H7 (cell line): ENCODE measurements around the gene TSC1. TPM values are rescaled to one million over a fixed set of nuclear protein-coding genes. Genes with fewer than 3 reads are reported as not detected.
A peak's percentile ranks its signal among the peaks of the same experiment; 100 is the strongest.

ENCODE experiments used
- DNase-seq: peaks from one replicate; pipeline ENCODE4 v3.0.0; 2012
- H3K27me3 ChIP-seq: 2 replicates; pipeline ENCODE4 v1.6.0; 2011; ENCODE audit warnings: mild to moderate bottlenecking, low read length; ENCODE audit not compliant: control insufficient read depth, insufficient read depth
- H3K36me3 ChIP-seq: replicated peaks from 2 replicates; pipeline ENCODE4 v1.5.1; 2011; ENCODE audit warnings: low read length; ENCODE audit not compliant: control insufficient read depth, insufficient read depth
- H3K4me3 ChIP-seq: 2 replicates; pipeline ENCODE4 v1.5.1; 2011; ENCODE audit warnings: low read depth, mild to moderate bottlenecking, control low read depth, low read length, moderate library complexity; ENCODE audit not compliant: insufficient read depth
- total RNA-seq: library from RNA; depleted of rRNA; stranded (reverse); fragments of >200 nt; shearing (Covaris generic); gene quantifications from 2 replicates; pipeline ENCODE4 v1.2.3, GENCODE V29; 2014; rRNA removed

The TSC1 gene
- total RNA-seq, 1 experiment from 2014 or later, result 39.0 TPM

GRCh38 chr9:132858751-132859150 lies 85.7 kb downstream of the TSC1 start:
- Histone ChIP-seq H3K36me3 (no peaks in the 10 kb centered on the region), H3K4me3 (no peak overlapping the region), H3K27me3 (no peaks in the 10 kb centered on the region)
- DNase-seq, result no peak

GRCh38 chr9:132857616-132858342 lies 86.6 kb downstream of the TSC1 start:
- no peaks in the 10 kb centered on the region for H3K27me3 ChIP-seq
- peak; percentile 79 for DNase-seq
- H3K4me3 ChIP-seq, result no peak overlapping the region
- no peaks in the 10 kb centered on the region for H3K36me3 ChIP-seq

DNA sequence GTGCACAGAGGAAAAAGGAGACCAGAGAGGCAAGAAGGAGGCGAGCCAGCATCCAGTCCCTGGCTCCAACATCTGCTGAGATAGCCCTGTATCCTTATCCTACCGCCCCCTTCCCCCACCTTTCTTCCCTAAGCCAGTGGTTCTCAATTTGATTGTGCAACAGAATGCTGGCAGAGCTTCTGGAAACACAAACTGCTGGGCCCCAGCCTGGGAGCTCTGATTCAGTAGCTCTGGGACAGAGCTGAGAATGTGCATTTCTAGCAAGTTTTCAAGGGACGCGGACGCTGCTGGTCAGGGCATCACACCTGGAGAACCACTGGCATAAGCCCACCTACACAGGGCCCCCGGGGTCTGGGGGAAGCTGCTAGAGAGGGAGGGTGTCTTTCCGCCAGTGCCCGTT lies 87.4 kb downstream of the TSC1 start:
- peak; percentile 60 for DNase-seq
- no peaks in the 10 kb centered on the region for H3K36me3 ChIP-seq
- H3K4me3 ChIP-seq, result no peak overlapping the region
- H3K27me3 ChIP-seq, result no peaks in the 10 kb centered on the region

GRCh38 chr9:132855904-132856303 lies 88.5 kb downstream of the TSC1 start:
- peak; percentile 54 for DNase-seq
- Histone ChIP-seq H3K4me3 (no peak overlapping the region), H3K36me3 (no peaks in the 10 kb centered on the region), H3K27me3 (no peaks in the 10 kb centered on the region)

DNA sequence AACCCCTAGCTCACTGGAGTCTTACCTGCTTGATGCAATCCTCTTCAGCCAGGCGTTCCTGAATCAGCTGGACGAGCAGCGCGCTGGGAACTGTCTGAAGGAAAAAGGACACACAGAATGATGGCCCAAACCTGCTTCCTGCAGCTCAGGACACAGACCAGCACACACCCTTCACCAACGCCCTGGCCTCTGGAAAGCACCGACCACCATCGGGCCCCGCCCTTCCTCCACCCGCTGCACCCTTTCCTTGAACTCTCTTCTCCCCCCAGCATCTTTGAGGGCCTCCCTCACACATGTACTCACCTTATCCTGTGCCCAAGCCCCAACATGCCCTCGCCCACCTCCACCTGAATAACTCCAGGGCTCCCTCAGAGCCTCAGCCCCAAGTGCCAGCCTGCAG lies 89.6 kb downstream of the TSC1 start:
- H3K27me3 ChIP-seq, result no peaks in the 10 kb centered on the region
- H3K36me3 ChIP-seq, result no peaks in the 10 kb centered on the region
- no peak overlapping the region for H3K4me3 ChIP-seq
- DNase-seq, result no peak

DNA sequence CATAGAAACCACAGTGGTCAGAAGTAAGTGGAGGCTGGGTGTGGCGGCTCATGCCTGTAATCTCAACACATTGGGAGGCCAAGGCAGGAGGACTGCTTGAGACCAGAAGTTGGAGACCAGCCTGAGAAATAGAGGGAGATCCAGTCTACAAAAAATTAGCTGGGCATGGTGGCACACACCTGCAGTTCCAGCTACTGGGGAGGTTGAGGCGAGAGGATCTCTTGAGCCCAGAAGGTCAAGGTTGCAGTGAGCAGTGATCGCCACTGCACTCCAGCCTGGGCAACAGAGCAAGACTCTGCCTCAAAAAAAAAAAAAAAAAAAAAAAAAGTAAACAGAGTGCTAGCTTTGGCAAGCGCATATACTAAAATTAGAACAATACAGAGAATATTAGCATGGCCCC lies 90.9 kb downstream of the TSC1 start:
- no peaks in the 10 kb centered on the region for H3K36me3 ChIP-seq
- H3K27me3 ChIP-seq, result no peaks in the 10 kb centered on the region
- no peak for DNase-seq
- no peak overlapping the region for H3K4me3 ChIP-seq

DNA sequence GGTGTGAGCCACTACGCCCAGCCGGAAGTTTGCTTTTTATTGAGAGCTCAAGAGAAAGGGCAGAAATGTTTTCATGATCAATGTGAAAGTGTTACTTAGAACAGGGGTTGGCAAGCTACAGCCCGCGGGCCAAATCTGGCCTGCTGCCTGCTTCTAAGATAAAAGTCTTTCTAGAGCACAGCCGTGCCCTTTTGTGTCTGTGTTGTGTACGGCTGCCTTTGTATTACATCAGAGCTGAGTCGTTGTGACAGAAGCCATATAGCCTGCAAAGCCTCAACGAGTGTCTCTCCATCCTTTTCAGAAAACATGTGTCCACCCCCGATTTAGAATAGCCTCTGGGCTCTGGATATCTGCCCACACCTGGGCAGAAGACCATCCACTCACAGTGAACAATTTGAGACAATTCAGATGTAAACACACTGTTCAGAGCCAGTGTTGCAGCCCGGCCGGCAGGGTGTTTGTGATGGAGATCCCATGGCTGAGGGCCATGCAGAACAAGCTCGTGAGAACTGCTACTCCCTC lies 95.2 kb downstream of the TSC1 start:
- H3K27me3 ChIP-seq, result no peaks in the 10 kb centered on the region
- H3K4me3 ChIP-seq, result no peak overlapping the region
- no peak for DNase-seq
- no peaks in the 10 kb centered on the region for H3K36me3 ChIP-seq

- no peak overlapping the region for H3K4me3 ChIP-seq
- no peaks in the 10 kb centered on the region for H3K27me3 ChIP-seq
- no peak for DNase-seq
- H3K36me3 ChIP-seq, result no peaks in the 10 kb centered on the region
Measured at GRCh38 chr9:132846918-132847515, 97.4 kb downstream of the TSC1 start.

- DNase-seq, result no peak
- no peaks in the 10 kb centered on the region for H3K36me3 ChIP-seq
- no peaks in the 10 kb centered on the region for H3K27me3 ChIP-seq
Measured at GRCh38 chr9:132846109-132846917, 98.1 kb downstream of the TSC1 start.

DNA sequence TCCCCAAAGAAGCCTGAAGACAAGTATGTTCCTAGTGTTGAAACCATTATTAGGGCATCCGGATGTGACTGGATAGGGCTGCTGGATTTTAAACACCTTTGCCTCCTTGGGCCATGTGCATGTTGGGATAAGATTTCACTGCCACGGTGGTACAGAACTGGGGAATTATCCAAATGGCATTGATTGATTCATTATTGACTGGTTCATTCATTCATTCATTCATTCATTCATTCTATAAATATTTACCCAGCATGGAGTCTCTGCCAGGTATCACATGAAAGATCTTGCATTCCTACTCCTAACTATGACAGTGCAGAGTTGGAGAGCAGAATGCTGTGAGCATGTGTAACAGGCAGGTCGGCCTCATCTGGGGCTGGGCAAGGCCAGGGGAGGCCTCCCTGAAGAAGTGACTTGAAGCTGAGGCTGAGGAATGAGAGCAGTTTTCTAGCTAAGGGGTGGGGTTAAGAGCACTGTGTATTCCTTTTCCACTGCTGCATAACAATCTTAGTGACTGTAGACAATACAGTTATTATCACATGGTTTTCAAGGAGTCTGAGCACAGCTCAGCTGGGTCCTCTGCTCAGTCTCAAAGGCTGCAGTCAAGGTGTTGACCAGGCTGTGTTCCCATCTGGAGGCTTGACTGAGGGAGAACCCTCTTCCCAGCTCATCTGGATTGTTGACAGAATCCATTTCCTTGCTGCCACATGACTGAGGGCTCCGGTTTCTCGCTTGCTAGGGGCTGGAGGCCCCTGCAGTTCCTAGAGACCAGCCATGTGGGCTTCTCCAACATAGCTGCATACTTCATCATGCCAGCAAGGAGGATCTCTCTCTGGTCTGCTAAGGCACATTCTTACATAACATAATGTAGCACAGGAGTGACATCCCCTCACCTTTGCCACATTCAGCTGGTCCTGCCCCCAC lies 102.0 kb downstream of the TSC1 start:
- no peak overlapping the region for H3K4me3 ChIP-seq
- H3K27me3 ChIP-seq, result no peaks in the 10 kb centered on the region
- no peaks in the 10 kb centered on the region for H3K36me3 ChIP-seq
- DNase-seq, result no peak

More at GRCh38 chr9:132846109-132846917, 98.1 kb downstream of the TSC1 start:
- no peak overlapping the region for H3K4me3 ChIP-seq

Other genes with a start within 250 kb of the TSC1 start
- gene AK8, start 66.3 kb downstream of the TSC1 start, total RNA-seq, result 0.24 and 0.37 TPM in 2 replicates
- gene SPACA9, start 65.7 kb downstream of the TSC1 start, total RNA-seq, result 0.67 and 0.80 TPM in 2 replicates
- 0.52 TPM in 1 of 2 replicates, not detected in the other for gene GFI1B, start 34.1 kb upstream of the TSC1 start, total RNA-seq
- gene GTF3C5, start 86.4 kb upstream of the TSC1 start, total RNA-seq, result 131 and 133 TPM in 2 replicates
- gene CEL, start 117.4 kb upstream of the TSC1 start, total RNA-seq, result 0.87 and 1.7 TPM in 2 replicates
- gene RALGDS, start 176.6 kb upstream of the TSC1 start, total RNA-seq, result 24.4 and 24.6 TPM in 2 replicates
- gene GBGT1, start 219.3 kb upstream of the TSC1 start, total RNA-seq, result 6.8 and 7.5 TPM in 2 replicates